WTC11 (cell line): ENCODE results near the gene IGHMBP2. TPM values are rescaled to one million over a fixed set of nuclear protein-coding genes. Genes with fewer than 3 reads are reported as not detected.

Source experiments
- ATAC-seq: fragments of 200-7000 bp; cut with Tn5 transposase; 2 replicates; pipeline ENCODE4 v1.10.0; 2021; ENCODE audit warnings: mild to moderate bottlenecking, moderate library complexity
- CTCF ChIA-PET: fragments of 300-600 bp; sonication (Branson Sonifier 250); formaldehyde crosslinking; loops from one replicate; lab custom pipeline; 2021; ENCODE audit warnings: antibody characterized with exemption; lab: Charles Lee
- POLR2A ChIA-PET: fragments of 350-600 bp; sonication (Branson Sonifier 250); formaldehyde crosslinking; loops from one replicate; lab custom pipeline; 2021; ENCODE audit warnings: antibody characterized with exemption; lab: Charles Lee
- DNase-seq: peaks from one replicate; pipeline ENCODE4 v3.0.0; 2021; ENCODE audit warnings: low spot score
- H3K27ac Mint-ChIP-seq: 2 replicates; pipeline ENCODE4 v1.8.0; 2021; ENCODE audit warnings: mixed read lengths
- H3K27me3 Mint-ChIP-seq: 2 replicates; pipeline ENCODE4 v1.8.0; 2021; ENCODE audit warnings: low read depth, mild to moderate bottlenecking, moderate library complexity, mixed read lengths
- H3K36me3 Mint-ChIP-seq: 2 replicates; pipeline ENCODE4 v1.8.0; 2021; ENCODE audit warnings: mixed read lengths
- H3K4me1 Mint-ChIP-seq: 2 replicates; pipeline ENCODE4 v1.8.0; 2022; ENCODE audit warnings: mixed read lengths
- H3K4me3 Mint-ChIP-seq: 2 replicates; pipeline ENCODE4 v1.8.0; 2021; ENCODE audit warnings: mild to moderate bottlenecking, moderate library complexity, mixed read lengths
- H3K9me3 Mint-ChIP-seq: 2 replicates; pipeline ENCODE4 v1.8.0; 2021; ENCODE audit warnings: mixed read lengths
- ETV6 ChIP-seq: sonication (generic); formaldehyde crosslinking; IDR thresholded peaks from 2 replicates; pipeline ENCODE4 v1.8.1; 2022; ENCODE audit warnings: mild to moderate bottlenecking, missing genetic modification reagents
- GRHL2 ChIP-seq: fragments of 250-450 bp; sonication (Bioruptor Pico); IDR thresholded peaks from 2 replicates; pipeline ENCODE4 v1.8.0; 2022; ENCODE audit warnings: mild to moderate bottlenecking, moderate library complexity; ENCODE audit not compliant: insufficient replicate concordance, severe bottlenecking
- ZNF138 ChIP-seq: sonication (generic); formaldehyde crosslinking; conservative IDR thresholded peaks from 2 replicates; pipeline ENCODE4 v1.8.1; 2022; ENCODE audit warnings: mild to moderate bottlenecking, moderate library complexity, missing genetic modification reagents
- ZNF671 ChIP-seq: fragments of 250-450 bp; sonication (Bioruptor Pico); IDR thresholded peaks from 2 replicates; pipeline ENCODE4 v1.8.0; 2021; ENCODE audit warnings: mild to moderate bottlenecking
- total RNA-seq: library from RNA; stranded (reverse); gene quantifications from 3 replicates; pipeline ENCODE4 v1.2.3, GENCODE V29; 2021
- TF ChIP-seq, protein P1 (sequence below): sonication (generic); formaldehyde crosslinking; IDR thresholded peaks from 2 replicates; pipeline ENCODE4 v1.8.0; 2023; ENCODE audit warnings: mild to moderate bottlenecking, missing genetic modification reagents
- TF ChIP-seq, protein P2 (sequence below): fragments of 250-450 bp; sonication (Bioruptor Pico); conservative IDR thresholded peaks from 2 replicates; pipeline ENCODE4 v1.9.0; 2021; ENCODE audit warnings: mild to moderate bottlenecking
- TF ChIP-seq, protein P3 (sequence below): sonication (generic); formaldehyde crosslinking; IDR thresholded peaks from 2 replicates; pipeline ENCODE4 v1.8.0; 2022; ENCODE audit warnings: mild to moderate bottlenecking, missing genetic modification reagents
- TF ChIP-seq, protein P4 (sequence below): fragments of 250-450 bp; sonication (Bioruptor Pico); IDR thresholded peaks from 2 replicates; pipeline ENCODE4 v1.9.0; 2021; ENCODE audit warnings: moderate library complexity, mild to moderate bottlenecking, inconsistent platforms, borderline replicate concordance
- TF ChIP-seq, protein P5 (sequence below): sonication (generic); formaldehyde crosslinking; IDR thresholded peaks from 2 replicates; pipeline ENCODE4 v1.8.0; 2022; ENCODE audit warnings: mild to moderate bottlenecking, missing genetic modification reagents
- TF ChIP-seq, protein P6 (sequence below): sonication (generic); formaldehyde crosslinking; IDR thresholded peaks from 2 replicates; pipeline ENCODE4 v1.8.1; 2023; ENCODE audit warnings: mild to moderate bottlenecking, missing genetic modification reagents, borderline replicate concordance
- TF ChIP-seq, protein P7 (sequence below): sonication (generic); formaldehyde crosslinking; IDR thresholded peaks from 2 replicates; pipeline ENCODE4 v1.8.0; 2023; ENCODE audit warnings: missing genetic modification reagents
- TF ChIP-seq, protein P8 (sequence below): fragments of 250-450 bp; sonication (Bioruptor Pico); IDR thresholded peaks from 2 replicates; pipeline ENCODE4 v1.9.0; 2021; ENCODE audit warnings: mild to moderate bottlenecking, borderline replicate concordance
- TF ChIP-seq, protein P9 (sequence below): sonication (generic); formaldehyde crosslinking; IDR thresholded peaks from 2 replicates; pipeline ENCODE4 v1.8.1; 2022; ENCODE audit warnings: missing genetic modification reagents, borderline replicate concordance
- TF ChIP-seq, protein P10 (sequence below): fragments of 250-450 bp; sonication (Bioruptor Pico); IDR thresholded peaks from 2 replicates; pipeline ENCODE4 v1.9.0; 2021; ENCODE audit warnings: mild to moderate bottlenecking

IGHMBP2 gene
- total RNA-seq, 1 experiment from 2014 or later: 22.5 TPM

DNA sequence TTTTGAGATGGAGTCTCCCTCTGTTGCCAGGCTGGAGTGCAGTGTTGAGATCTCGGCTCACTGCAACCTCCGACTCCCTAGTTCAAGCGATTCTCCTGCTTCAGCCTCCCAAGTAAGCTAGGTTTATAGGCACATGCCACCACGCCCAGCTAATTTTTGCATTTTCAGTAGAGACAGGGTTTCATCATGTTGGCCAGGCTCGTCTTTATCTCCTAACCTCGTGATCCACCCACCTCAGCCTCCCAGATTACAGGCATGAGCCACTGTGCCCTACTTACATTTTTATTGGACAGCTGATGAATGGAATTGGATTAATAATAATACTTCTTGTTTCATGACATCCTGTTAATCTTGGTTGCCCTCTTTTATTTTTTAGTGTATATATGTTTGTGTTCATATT is 80.1 kb downstream of the IGHMBP2 start:
- TF ChIP-seq, protein P1, sequence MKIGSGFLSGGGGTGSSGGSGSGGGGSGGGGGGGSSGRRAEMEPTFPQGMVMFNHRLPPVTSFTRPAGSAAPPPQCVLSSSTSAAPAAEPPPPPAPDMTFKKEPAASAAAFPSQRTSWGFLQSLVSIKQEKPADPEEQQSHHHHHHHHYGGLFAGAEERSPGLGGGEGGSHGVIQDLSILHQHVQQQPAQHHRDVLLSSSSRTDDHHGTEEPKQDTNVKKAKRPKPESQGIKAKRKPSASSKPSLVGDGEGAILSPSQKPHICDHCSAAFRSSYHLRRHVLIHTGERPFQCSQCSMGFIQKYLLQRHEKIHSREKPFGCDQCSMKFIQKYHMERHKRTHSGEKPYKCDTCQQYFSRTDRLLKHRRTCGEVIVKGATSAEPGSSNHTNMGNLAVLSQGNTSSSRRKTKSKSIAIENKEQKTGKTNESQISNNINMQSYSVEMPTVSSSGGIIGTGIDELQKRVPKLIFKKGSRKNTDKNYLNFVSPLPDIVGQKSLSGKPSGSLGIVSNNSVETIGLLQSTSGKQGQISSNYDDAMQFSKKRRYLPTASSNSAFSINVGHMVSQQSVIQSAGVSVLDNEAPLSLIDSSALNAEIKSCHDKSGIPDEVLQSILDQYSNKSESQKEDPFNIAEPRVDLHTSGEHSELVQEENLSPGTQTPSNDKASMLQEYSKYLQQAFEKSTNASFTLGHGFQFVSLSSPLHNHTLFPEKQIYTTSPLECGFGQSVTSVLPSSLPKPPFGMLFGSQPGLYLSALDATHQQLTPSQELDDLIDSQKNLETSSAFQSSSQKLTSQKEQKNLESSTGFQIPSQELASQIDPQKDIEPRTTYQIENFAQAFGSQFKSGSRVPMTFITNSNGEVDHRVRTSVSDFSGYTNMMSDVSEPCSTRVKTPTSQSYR (CRISPR knock-in tag): no peak
- TF ChIP-seq, protein P2, sequence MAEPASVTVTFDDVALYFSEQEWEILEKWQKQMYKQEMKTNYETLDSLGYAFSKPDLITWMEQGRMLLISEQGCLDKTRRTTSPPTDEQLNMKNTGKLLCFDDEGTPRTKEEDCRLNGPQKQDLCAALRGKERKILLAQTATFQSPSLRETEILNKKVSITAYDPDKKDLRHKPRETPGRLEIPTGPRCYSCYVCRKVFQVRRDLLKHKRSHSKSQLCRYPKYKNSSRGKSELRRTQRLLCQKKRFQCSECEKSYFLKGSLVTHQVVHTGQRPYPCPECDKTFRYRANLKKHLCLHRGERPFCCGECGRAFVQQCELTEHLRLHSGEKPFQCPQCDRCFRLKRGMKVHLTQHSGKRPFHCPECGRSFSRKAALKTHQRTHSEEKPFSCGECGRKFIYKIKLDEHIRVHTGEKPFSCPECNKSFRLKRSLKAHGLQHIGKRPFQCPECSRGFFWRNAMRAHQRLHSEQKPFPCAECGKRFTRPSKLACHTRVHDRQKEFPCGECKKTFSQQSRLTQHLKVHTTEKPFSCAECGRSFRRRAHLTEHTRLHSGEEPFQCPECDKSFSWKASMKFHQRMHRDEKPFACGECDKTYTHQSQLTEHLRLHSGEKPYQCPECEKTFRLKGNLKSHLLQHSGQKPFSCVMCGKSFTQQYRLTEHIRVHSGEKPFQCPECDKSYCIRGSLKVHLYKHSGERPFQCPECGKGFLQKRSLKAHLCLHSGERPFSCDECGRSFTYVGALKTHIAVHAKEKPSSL (CRISPR knock-in tag): no peak
- TF ChIP-seq GRHL2 (no peak), ZNF671 (no peak), ETV6 (CRISPR knock-in tag) (no peak), ZNF138 (CRISPR knock-in tag) (no peak)
- TF ChIP-seq, protein P3, sequence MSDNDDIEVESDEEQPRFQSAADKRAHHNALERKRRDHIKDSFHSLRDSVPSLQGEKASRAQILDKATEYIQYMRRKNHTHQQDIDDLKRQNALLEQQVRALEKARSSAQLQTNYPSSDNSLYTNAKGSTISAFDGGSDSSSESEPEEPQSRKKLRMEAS (CRISPR knock-in tag): no peak
- TF ChIP-seq, protein P4, sequence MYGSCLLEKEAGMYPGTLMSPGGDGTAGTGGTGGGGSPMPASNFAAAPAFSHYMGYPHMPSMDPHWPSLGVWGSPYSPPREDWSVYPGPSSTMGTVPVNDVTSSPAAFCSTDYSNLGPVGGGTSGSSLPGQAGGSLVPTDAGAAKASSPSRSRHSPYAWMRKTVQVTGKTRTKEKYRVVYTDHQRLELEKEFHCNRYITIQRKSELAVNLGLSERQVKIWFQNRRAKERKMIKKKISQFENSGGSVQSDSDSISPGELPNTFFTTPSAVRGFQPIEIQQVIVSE: no peak
- TF ChIP-seq, protein P5, sequence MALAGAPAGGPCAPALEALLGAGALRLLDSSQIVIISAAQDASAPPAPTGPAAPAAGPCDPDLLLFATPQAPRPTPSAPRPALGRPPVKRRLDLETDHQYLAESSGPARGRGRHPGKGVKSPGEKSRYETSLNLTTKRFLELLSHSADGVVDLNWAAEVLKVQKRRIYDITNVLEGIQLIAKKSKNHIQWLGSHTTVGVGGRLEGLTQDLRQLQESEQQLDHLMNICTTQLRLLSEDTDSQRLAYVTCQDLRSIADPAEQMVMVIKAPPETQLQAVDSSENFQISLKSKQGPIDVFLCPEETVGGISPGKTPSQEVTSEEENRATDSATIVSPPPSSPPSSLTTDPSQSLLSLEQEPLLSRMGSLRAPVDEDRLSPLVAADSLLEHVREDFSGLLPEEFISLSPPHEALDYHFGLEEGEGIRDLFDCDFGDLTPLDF (CRISPR knock-in tag): no peak
- TF ChIP-seq, protein P6, sequence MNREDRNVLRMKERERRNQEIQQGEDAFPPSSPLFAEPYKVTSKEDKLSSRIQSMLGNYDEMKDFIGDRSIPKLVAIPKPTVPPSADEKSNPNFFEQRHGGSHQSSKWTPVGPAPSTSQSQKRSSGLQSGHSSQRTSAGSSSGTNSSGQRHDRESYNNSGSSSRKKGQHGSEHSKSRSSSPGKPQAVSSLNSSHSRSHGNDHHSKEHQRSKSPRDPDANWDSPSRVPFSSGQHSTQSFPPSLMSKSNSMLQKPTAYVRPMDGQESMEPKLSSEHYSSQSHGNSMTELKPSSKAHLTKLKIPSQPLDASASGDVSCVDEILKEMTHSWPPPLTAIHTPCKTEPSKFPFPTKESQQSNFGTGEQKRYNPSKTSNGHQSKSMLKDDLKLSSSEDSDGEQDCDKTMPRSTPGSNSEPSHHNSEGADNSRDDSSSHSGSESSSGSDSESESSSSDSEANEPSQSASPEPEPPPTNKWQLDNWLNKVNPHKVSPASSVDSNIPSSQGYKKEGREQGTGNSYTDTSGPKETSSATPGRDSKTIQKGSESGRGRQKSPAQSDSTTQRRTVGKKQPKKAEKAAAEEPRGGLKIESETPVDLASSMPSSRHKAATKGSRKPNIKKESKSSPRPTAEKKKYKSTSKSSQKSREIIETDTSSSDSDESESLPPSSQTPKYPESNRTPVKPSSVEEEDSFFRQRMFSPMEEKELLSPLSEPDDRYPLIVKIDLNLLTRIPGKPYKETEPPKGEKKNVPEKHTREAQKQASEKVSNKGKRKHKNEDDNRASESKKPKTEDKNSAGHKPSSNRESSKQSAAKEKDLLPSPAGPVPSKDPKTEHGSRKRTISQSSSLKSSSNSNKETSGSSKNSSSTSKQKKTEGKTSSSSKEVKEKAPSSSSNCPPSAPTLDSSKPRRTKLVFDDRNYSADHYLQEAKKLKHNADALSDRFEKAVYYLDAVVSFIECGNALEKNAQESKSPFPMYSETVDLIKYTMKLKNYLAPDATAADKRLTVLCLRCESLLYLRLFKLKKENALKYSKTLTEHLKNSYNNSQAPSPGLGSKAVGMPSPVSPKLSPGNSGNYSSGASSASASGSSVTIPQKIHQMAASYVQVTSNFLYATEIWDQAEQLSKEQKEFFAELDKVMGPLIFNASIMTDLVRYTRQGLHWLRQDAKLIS (CRISPR knock-in tag): no peak
- TF ChIP-seq, protein P7, sequence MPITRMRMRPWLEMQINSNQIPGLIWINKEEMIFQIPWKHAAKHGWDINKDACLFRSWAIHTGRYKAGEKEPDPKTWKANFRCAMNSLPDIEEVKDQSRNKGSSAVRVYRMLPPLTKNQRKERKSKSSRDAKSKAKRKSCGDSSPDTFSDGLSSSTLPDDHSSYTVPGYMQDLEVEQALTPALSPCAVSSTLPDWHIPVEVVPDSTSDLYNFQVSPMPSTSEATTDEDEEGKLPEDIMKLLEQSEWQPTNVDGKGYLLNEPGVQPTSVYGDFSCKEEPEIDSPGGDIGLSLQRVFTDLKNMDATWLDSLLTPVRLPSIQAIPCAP (CRISPR knock-in tag): no peak
- TF ChIP-seq, protein P8, sequence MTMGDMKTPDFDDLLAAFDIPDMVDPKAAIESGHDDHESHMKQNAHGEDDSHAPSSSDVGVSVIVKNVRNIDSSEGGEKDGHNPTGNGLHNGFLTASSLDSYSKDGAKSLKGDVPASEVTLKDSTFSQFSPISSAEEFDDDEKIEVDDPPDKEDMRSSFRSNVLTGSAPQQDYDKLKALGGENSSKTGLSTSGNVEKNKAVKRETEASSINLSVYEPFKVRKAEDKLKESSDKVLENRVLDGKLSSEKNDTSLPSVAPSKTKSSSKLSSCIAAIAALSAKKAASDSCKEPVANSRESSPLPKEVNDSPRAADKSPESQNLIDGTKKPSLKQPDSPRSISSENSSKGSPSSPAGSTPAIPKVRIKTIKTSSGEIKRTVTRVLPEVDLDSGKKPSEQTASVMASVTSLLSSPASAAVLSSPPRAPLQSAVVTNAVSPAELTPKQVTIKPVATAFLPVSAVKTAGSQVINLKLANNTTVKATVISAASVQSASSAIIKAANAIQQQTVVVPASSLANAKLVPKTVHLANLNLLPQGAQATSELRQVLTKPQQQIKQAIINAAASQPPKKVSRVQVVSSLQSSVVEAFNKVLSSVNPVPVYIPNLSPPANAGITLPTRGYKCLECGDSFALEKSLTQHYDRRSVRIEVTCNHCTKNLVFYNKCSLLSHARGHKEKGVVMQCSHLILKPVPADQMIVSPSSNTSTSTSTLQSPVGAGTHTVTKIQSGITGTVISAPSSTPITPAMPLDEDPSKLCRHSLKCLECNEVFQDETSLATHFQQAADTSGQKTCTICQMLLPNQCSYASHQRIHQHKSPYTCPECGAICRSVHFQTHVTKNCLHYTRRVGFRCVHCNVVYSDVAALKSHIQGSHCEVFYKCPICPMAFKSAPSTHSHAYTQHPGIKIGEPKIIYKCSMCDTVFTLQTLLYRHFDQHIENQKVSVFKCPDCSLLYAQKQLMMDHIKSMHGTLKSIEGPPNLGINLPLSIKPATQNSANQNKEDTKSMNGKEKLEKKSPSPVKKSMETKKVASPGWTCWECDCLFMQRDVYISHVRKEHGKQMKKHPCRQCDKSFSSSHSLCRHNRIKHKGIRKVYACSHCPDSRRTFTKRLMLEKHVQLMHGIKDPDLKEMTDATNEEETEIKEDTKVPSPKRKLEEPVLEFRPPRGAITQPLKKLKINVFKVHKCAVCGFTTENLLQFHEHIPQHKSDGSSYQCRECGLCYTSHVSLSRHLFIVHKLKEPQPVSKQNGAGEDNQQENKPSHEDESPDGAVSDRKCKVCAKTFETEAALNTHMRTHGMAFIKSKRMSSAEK (CRISPR knock-in tag): no peak
- TF ChIP-seq, protein P9, sequence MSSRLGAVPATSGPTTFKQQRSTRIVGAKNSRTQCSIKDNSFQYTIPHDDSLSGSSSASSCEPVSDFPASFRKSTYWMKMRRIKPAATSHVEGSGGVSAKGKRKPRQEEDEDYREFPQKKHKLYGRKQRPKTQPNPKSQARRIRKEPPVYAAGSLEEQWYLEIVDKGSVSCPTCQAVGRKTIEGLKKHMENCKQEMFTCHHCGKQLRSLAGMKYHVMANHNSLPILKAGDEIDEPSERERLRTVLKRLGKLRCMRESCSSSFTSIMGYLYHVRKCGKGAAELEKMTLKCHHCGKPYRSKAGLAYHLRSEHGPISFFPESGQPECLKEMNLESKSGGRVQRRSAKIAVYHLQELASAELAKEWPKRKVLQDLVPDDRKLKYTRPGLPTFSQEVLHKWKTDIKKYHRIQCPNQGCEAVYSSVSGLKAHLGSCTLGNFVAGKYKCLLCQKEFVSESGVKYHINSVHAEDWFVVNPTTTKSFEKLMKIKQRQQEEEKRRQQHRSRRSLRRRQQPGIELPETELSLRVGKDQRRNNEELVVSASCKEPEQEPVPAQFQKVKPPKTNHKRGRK: no peak
- TF ChIP-seq, protein P10, sequence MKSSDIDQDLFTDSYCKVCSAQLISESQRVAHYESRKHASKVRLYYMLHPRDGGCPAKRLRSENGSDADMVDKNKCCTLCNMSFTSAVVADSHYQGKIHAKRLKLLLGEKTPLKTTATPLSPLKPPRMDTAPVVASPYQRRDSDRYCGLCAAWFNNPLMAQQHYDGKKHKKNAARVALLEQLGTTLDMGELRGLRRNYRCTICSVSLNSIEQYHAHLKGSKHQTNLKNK: no peak
- ChIA-PET POLR2A (no interaction called here), CTCF (interaction anchor here (0.5 to 0.9 kb wide), 4 partner anchors 28 to 1415 kb away, joined by 3 to 4 read pairs (median 3); no protein-coding TSS in a partner anchor)
- Mint-ChIP-seq H3K27me3 (peaks cover 4% of the 10 kb centered on the region; the same call in 1 of the 2 replicates), H3K4me3 (no peak overlapping the region), H3K27ac (no peak overlapping the region), H3K36me3 (0 out of 2 replicates have a peak, but pooled peaks cover 9% of the 10 kb centered on the region), H3K9me3 (peaks cover 27% of the 10 kb centered on the region), H3K4me1 (peaks cover 6% of the 10 kb centered on the region)
- ATAC-seq (no peak), DNase-seq (no peak)
